Measurements from ENCODE around the gene MED12L. TPM values are rescaled to one million over a fixed set of nuclear protein-coding genes. Genes with fewer than 3 reads are reported as not detected.

The MED12L gene
- total and polyA plus RNA-seq, 10 of the 15 experiments (the other 5 are each of a cell fraction or from before 2014, with no cell fraction given) = 0.01 to 0.06 (median 0.03) TPM; not detected in 2

- no peak for TF ChIP-seq EP300 (IDR thresholded peaks at IDR 0.05; ENCODE audit: borderline replicate concordance in 1 of 2, control insufficient read depth in 1 of 2, low read depth in 2 of 2, low read length in 2 of 2)
Observed at GRCh38 chr3:151264605-151265004, 179.1 kb downstream of the MED12L start (continued).

GRCh38 chr3:151265166-151265565, 179.7 kb downstream of the MED12L start:
- TF ChIP-seq PML (IDR thresholded peaks at IDR 0.05; ENCODE audit: low read length) = no peak
- no peak for TF ChIP-seq IRF4 (IDR thresholded peaks at IDR 0.05; ENCODE audit: low read depth, low read length)
- TF ChIP-seq CBFB (IDR thresholded peaks at IDR 0.05; ENCODE audit: low read depth) = no peak
- TF ChIP-seq MTA3 (IDR thresholded peaks at IDR 0.05; ENCODE audit: borderline replicate concordance, low read length) = no peak
- TF ChIP-seq GABPA (IDR thresholded peaks at IDR 0.05; ENCODE audit: low read depth) = no peak
- no peak for TF ChIP-seq PAX8 (IDR thresholded peaks at IDR 0.05)
- TF ChIP-seq E2F8 (IDR thresholded peaks at IDR 0.05; ENCODE audit: low read depth, partially characterized antibody) = no peak
- TF ChIP-seq BACH1 (IDR thresholded peaks at IDR 0.05; ENCODE audit: borderline replicate concordance) = no peak
- TF ChIP-seq ZBTB11 (CRISPR knock-in tag; IDR thresholded peaks at IDR 0.05) = no peak
- TF ChIP-seq POLR2AphosphoS2 (IDR thresholded peaks at IDR 0.05; ENCODE audit: low read depth, low read length) = no peak
- TF ChIP-seq CEBPB (IDR thresholded peaks at IDR 0.05; ENCODE audit: borderline replicate concordance in 1 of 2, low read depth in 2 of 2, low read length in 2 of 2) = no peak
- SMC1A ChIA-PET (ENCODE audit: uncharacterized antibody, unreplicated experiment) = interaction anchor here (0.8 to 3.6 kb wide), 3 partner anchors 13 to 355 kb away, joined by 3 to 13 read pairs (median 5); partner anchors contain the start of gene P2RY14
- Histone ChIP-seq H3K27me3 (replicated peaks in 1 of 2; ENCODE audit: control insufficient read depth in 2 of 2, insufficient read depth in 2 of 2, low read length in 1 of 2) (no peaks in the 10 kb centered on the region), H3K27ac (ENCODE audit: control insufficient read depth, insufficient read depth) (no peak overlapping the region), H3K4me3 (no peak overlapping the region), H3K4me1 (ENCODE audit: control insufficient read depth, insufficient read depth, low read length) (peaks cover 7% of the 10 kb centered on the region; the same call in 1 of the 2 replicates), H3K36me3 (ENCODE audit: control insufficient read depth in 2 of 2, insufficient read depth in 2 of 2, low read length in 1 of 2) (no peaks in the 10 kb centered on the region), H3K79me2 (ENCODE audit: control insufficient read depth, insufficient read depth, low read length) (no peaks in the 10 kb centered on the region), H3K4me2 (ENCODE audit: control insufficient read depth, insufficient read depth) (no peak overlapping the region), H3K9me3 (replicated peaks; ENCODE audit: control insufficient read depth, insufficient read depth, low read length) (no peaks in the 10 kb centered on the region), H3K9ac (ENCODE audit: control insufficient read depth, insufficient read depth, low read length) (no peak overlapping the region), H4K20me1 (ENCODE audit: control insufficient read depth, insufficient read depth) (no peaks in the 10 kb centered on the region), H2AFZ (ENCODE audit: control insufficient read depth, low read depth, low read length) (no peak overlapping the region)
- ATAC-seq = no peak
- intact Hi-C loops (cut with micrococcal nuclease; ENCODE audit: unreplicated experiment) = no loop called here
- POLR2A ChIA-PET = no interaction called here
- in situ Hi-C loops (cut with MboI) = no loop called here
- no peak for FAIRE-seq
- no TSS peak for BruUV-seq (replicated peaks)
- no peak for DNase-seq (ENCODE audit: low read depth, low spot score)
- CTCF ChIA-PET = interaction anchor here (2.5 kb wide), 1 partner anchor 35 kb away, joined by 7 read pairs; no protein-coding TSS in a partner anchor
- WGBS (ENCODE audit: insufficient coverage, insufficient replicate concordance, low lambda C conversion rate, missing lambda C conversion rate) = 67% methylated on average over 5 of the region's 5 CpGs
- RAD21 ChIA-PET (ENCODE audit: unreplicated experiment) = no interaction called here

Data from GM12878 (cell line).